Measurements from ENCODE around the gene DRAM1. TPM values are rescaled to one million over a fixed set of nuclear protein-coding genes. Genes with fewer than 3 reads are reported as not detected.
"Not testable (repeated sequence)": the region's sequence is repeated elsewhere in the genome, so short reads cannot be mapped to it uniquely, and the experiment has no call there.

DRAM1 gene, protein sequence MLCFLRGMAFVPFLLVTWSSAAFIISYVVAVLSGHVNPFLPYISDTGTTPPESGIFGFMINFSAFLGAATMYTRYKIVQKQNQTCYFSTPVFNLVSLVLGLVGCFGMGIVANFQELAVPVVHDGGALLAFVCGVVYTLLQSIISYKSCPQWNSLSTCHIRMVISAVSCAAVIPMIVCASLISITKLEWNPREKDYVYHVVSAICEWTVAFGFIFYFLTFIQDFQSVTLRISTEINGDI
- total RNA-seq (2014; rRNA removed; shearing (Covaris generic)), result 22.8 and 25.9 TPM in 2 replicates

DNA sequence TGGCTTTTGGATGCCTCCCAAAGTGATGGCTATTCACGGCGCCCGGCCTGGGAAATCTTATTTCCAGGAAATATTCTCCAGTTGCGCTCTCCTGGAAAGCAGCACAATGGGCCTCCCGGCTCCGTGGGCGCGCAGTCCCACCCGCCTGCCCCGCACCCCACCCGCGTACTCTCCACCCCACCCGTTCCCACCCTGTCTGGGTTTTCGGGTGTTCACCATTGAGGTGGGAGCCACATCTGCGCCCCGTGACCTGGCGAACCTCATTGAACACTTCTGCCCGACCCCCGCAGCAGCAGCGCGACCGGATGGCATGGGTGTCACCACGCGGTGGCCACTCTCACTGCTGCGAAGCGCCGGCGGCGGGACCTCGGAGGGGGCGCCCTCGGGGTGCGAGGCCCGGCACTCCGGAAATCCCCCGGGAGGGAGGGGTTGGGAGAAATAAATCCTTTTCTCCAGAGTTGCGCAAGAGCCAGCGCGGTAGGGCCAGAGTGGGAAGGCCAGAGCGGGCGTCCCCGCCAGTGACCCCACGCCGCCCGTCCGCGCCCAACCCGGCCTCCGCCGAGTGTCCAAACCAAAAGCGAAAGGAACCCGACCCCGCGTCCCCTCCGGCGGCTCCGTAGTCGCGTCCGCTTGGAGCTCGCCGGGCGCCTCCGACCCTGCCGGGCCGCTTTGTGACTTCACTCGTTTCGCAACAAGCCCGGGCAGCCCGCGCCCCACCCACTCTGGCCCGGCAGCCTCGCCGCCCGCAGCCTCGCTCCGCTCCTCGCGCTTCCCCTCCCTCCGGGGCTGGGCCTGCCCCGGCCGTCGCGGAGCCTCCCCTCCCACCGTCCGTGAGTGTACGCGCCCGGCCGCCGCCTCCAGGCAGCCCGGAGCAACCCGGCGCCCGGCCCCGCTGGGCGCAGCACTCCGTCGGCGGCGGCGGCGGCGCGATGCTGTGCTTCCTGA lies at the start of gene DRAM1:
Gene DRAM1, plus strand, starts transcription at position 720 of the 945 bp plus-strand sequence. Its CDS starts 210 bp downstream, at position 930.
- peak; percentile 84 for DNase-seq (ENCODE audit: low read depth)

DNA sequence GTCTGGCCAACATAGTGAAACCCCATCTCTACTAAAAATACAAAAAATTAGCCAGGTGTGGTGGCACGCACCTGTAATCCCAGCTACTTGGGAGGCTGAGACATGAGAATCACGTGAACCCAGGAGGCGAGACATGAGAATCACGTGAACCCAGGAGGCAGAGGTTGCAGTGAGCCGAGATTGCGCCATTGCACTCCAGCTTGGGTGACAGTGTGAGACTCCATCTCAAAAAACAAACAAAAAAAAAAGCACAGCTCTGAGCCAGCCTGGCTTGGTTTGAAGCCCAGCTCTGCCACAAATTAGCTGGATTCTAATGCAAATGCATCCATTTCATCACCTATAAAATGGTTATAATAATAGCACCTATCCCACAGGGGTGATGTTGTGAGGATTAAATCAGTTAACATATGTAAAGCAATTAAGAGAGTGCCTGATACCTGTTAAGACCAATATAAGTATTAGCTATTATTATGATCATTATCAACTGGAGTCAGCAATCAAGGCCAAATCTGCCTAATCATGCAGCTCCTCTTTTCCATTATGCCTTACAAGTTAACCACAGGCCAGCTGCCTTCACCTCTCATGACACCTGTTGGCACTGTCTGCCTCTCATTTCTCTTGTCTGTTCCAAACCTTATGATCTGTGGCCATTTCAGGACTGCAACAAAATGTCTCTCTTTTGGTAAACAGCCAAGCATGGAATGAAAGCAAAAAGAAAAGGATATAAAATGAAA lies 48.8 kb upstream of the DRAM1 start:
- DNase-seq (ENCODE audit: low read depth), result no peak

DNA sequence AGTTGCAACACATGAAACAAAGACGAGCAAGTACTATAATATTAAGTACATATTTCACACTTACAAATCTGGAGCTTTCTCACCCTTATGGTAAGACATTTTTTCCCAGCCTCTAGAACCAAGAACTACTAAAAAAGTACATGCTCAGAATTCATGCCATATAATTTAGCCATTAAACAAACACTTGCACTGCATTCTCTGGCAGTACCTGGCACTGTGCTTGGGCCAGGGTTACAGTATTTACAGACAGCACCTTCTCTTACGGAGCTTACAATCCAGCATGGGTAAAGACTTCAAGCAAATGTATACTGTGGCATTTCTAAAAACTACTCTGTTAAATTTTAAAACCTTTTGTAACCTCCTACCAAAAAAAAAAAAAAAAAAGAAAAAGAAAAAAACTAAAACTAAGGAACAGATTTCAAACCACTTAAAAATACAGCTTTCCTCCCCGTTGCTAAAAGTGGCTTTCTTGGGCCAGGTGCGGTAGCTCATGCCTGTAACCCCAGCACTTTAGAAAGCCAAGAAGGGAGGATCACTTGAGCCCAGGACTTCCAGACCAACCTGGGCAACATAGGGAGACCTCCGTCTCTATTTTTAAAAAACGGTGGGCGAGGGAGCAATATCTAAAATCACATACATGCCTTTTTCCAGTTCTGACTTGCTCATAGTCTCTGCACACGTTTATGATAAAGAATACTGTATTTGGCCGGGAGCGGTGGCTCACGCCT lies 47.6 kb upstream of the DRAM1 start:
- DNase-seq (ENCODE audit: low read depth), result peak; percentile 11

DNA sequence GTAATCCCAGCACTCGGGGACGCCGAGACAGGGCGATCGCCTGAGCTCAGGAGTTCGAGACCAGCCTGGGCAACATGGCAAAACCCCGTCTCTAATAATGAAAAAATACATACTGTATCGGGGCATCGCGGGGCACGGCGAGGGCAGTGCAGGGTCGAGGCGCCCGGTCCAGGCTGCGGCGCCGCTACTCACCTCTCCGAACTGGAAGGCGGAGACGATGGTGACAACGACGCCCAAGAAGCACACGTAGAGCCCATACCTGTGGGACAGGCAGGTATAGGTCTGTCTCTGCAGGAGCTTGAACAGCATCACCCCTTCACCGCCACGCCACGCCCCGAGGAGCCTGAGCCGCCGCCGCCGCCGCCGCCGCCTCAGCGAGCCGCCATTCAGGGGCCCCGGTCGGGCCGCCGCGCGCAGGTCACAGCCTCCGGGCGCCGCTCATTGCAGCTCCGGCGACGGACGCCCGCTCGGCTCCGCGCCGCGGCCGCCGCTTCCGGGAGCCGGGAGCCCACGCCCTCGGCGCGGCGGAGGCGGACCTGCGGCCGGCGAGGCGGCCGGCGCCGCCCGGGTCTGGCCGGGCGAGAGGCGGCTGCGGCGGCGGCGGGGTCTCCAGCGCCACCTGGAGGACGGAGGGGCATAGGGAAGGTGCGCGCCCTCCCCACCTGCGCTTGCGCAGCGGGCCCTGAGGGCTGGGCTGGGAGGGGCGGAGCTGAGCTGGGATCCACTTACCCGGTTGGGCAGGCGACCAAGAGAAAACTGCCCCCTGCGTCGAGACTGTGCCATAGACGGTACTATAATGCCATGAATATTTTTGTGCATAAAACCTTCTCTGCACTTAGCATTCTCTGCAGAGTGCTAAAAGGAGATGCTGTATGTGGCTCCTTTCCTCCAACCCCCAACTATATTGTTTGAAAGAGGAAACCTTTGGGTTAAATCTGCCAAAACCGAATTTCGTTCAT lies 46.7 kb upstream of the DRAM1 start, which contains the start of gene GNPTAB:
Gene GNPTAB, minus strand, starts transcription at position 593 of the 959 bp plus-strand sequence. Its CDS starts 284 bp downstream, at position 309.
- DNase-seq (ENCODE audit: low read depth), result peak; percentile 85

DNA sequence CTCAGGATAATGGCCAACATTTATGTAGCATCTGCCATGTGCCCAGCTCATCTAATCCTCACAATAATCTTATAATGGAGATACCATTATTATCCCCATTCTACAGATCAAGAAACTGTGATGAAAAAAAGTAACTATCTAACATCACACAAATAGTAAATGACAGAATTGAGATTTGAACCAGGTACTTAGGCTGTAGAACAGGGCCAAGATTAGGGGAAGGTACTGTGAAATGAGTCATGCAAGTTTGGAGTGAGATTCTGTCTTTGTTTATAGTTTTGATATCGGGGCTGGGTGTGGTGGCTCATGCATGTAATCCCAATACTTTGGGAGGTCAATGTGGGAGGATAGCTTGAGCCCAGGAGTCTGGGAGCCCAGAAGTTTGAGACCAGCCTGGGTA lies 45.4 kb upstream of the DRAM1 start:
- peak; percentile 35 for DNase-seq (ENCODE audit: low read depth)

DNA sequence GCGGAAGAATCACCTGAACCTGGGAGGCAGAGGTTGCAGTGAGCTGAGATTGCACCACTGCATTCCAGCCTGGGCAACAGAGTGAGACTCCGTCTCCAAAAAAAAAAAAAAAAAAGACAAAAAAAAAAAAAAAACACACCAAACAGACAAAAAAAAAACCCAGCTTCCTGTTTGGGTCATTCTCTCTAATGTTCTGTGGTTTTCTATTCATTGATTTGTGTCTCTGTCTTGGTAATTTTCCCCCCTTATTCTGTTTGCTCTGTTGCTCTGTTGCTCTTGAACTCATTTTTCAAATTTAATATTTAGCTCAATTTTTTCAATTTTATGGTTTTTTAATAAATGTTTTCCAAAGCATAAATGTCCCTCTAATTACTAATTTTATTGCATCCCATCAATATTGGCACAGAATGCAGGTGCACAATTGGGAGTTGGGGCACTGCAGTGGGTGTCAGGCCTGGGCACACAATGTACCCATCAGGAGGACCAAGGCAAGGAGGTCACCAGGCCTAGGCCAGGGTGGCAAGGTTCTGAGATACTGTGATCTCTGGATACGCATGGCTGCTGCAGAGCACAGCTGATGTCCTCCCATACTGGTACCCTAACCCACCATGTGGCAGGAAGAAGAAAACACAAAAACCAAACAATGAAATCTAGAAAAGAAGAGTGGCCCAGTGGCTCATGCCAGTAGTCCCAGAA lies 38.6 kb upstream of the DRAM1 start:
- DNase-seq (ENCODE audit: low read depth), result no peak

DNA sequence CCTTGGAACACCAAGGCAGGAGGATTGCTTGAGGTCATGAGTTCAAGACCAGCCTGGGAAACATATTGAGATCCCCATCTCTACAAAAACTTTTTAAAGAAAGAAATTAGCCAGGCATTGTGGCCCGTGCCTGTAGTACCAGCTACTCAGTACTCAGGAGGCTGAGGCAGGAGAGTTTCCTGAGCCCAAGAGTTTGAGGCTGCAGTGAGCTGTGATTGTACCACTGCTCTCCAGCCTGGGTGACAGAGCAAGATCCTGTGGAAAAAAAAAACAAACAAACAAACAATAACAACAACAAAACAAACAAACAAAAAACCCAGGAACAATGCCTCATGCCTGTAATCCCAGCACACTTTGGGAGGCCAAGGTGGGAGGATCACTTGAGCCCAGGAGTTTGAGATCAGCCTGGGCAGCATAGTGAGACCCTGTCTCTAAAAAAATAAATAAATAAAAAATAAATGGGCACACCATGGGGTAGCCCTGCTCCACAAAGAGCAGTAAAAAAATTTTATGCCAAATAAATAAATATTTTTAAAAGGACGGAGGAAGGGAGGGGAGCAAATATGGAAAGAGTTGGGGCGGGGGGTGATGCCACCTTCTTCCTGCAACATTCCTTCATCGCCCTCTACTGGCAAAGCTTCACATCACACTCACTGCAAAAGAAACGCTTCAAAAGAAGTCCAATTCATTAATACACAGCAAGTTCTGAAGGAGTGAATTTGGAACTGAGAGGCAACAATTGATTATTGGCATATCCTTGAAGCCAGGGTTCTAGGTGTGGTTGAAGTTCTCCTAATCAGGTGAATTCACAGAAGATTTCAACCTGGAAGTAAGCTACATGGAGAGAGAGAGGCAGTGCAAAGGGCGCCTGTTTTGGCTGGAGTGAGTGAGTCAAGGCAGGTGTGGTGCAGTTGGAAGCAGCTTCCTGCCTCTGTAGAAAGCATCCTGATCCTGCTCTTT lies 37.8 kb upstream of the DRAM1 start:
- DNase-seq (ENCODE audit: low read depth), result peak; percentile 56

DNA sequence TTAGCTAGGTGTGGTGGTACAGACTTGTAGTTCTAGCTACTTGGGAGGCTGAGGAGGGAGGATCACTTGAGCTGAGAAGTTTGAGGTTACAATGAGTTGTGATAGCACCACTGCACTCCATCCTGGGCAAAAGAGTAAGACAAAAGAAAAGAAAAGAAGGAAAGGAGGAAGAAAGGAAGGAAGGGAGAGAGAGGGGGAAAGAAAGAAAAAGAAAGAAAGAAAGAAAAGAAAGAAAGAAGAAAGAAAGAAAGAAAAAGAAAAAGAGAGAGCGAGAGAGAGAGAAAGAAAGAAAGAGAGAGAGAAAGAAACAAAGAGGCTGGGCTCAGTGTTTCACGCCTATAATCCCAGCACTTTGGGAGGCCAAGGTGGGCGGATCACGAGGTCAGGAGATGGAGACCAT lies 36.3 kb upstream of the DRAM1 start:
- no peak for DNase-seq (ENCODE audit: low read depth)

DNA sequence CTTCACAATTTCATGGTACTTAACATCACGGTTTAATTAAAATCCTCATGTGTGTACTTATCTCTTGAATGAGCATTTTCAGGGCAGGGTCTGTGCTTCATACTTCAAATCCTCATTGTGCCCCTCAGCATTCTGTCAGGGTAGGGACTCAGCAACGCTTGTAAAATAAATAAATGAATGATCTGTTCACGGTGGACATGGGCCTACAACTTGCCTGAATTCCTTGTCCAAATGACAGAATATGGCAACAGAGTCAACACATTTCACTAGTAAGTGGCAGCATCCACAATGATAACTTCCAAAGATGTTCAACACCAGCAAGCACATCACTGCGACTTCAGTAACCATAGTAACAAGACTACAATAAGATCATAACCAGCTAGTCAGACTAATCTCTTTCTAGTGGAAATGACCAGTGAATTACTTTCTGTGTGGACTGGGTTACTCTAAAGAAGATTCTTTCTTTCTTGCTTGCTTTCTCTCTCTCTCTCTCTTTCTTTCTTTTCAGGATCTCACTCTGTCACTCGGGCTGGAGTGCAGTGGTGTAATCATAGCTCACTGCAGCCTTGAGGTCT lies 32.2 kb upstream of the DRAM1 start:
- no peak for DNase-seq (ENCODE audit: low read depth)

DNA sequence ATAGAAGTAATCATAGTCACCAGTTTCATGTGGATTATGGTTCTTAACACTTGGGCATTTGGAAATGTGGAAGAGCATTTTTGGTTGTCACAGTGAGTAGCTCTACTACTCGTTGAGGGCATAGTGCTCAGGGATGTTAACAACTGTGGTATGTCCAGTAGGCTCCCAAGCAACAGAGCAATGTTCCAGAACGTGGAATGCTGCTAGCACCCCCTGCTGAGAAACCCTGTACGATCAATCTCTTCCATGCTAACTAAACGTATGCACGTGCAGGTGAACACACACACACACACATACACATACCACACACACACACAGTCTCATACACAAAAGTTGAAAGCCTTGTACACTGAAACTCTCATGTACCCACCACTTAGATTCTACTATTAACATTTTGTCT lies 30.1 kb upstream of the DRAM1 start:
- no peak for DNase-seq (ENCODE audit: low read depth)

DNA sequence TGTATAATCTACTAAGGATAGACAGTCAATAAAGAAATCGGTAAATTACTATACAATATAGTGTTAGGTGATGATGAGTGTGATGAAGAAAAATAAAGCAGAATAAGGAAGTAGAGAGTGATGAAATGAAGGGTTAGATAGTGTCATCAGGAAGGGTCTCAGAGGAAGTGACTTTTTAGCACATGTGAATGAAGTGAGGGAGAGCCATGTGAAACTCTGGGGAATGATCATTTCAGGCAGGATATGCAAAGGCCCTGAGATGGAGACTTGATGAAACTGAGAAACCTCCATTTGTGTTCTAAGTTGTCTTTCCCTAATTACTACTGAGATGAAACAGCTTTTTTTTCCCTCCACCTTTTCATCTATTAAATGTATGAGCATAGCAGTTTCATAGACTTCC lies 27.2 kb upstream of the DRAM1 start:
- no peak for DNase-seq (ENCODE audit: low read depth)

DNA sequence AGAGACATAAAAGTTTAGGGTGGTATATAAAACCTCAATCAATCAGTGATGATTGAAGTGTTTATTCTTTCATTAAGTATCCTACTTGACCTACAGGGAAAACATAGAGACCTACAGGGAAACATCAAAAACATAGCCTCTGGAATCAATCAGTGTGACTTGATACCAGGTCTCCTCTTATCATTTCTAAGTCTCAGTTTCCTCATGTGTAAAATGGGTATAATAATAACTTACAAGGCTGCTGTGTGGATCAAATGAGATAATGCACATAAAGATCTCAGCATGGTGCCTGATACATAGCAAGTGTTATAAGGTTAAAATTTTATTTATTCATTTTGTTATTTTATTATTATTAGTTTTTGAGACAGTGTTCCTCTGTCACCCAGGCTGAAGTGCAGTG lies 24.4 kb upstream of the DRAM1 start:
- no peak for DNase-seq (ENCODE audit: low read depth)

DNA sequence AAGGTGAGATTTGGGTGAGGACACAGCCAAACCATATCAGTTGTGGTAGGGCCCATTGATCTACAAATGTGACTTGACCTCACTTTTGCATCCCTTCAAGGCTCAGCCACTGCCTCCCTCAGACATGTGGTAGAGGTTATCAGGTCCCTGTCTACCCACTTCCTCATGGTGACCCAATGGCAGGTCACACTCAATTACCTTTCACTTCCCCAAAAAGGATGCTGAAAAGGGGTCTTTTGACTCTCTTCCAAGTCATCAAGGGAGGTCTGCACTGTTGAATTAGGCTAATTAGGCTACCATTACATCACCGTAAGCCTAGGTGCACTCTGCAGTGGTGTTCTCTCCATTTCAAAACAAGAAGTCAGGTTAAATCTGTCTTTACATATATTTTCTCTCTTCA lies 22.6 kb upstream of the DRAM1 start:
- DNase-seq (ENCODE audit: low read depth), result no peak

DNA sequence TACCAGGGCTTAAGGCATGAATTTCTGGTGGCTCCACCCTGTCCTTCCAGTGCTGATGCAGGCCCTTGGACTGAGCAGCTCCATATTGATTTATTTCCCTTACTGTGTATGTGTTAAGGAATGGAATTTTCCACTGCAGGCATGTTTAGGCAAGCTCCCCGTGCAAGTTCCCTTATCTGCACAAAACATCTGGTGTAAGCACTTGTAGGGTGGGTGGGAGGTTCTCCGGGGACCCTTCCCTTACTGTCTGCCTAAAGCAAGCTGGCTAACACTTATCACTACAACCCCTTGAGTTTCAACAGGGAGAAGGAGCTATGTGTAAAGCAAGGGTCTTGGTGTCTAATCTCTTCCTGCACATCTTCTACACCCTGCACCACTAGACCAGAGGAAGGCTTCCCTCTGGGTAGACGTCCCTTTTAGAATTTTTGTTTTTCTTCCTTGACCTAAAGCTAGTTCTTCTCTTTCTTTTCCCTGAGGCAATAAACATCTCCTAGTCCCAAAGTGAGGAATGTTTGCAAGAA lies 22.0 kb upstream of the DRAM1 start:
- no peak for DNase-seq (ENCODE audit: low read depth)

DNA sequence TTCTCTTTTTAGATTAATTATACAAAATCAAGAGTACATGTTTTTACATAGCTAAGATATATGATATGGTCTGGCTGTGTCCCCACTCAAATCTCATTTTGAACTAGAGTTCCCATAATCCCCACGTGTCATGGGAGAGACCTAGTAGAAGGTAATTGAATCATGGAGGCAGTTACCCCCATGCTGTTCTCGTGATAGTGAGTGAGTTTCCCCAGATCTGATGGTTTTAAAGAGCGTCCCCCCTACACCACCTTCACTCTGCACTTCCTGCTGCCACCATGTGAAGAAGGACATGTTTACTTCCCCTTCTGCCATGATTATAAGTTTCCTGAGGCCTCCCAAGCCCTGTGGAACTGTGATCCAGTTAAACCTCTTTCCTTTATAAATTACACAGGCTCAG lies 21.4 kb upstream of the DRAM1 start:
- DNase-seq (ENCODE audit: low read depth), result no peak

DNA sequence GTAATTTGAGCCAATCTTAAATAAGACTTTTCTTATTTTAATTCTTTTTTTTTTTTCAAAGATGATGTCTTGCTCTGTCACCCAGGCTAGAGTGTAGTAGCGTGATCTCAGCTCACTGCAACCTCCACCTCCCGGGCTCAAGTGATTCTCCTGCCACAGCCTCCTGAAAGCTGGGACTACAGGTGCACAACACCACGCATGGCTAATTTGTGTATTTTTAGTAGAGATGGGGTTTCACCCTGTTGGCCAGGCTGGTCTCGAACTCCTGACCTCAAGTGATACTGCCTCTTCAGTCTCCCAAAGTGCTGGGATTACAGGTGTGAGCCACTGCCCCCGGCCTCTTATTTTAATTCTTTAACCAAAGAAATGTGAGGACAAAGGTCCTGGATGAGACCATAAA lies 20.8 kb upstream of the DRAM1 start:
- DNase-seq (ENCODE audit: low read depth), result not testable (repeated sequence)

DNA sequence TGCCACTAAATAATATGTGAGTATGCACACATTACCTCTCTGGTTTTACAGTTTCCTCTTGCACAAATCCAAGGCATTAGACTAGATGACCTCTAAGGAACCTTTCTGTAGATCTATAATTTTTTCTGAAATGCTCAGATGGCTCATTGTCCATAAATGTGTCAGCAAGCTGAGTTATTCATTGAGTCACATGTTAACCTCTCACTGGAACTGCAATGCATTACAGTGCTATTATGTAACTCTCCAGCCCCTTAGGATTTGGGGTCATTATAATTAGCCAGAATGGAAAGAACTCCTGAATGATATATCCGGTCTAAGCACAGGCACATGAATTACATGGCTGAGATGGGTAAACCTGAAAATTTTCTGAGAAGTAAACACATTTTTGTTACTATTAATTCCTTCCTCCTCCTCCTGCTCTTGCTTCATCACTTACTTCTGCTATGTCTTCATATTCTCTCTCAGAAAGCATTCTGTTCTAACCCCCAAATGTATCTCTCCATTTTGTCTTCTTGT lies 20.3 kb upstream of the DRAM1 start:
- peak; percentile 82 for DNase-seq (ENCODE audit: low read depth)

DNA sequence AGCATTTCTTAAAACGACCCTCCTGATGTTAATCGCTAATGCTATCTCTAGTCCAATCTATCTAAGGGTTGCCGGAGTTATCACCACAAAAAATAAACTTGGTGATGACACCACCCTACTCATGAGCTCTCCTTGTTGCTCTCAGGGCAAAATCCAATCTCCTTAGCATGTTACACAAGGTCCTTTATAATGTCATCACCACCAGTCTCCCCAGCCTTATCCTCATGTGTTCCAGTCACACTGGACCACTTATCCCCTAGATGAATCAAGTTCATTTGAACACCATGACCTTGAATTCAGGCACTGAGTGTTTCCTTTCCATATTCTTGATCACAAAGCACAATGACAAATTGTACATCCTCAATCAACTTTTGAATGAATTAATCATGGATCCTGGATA lies 19.0 kb upstream of the DRAM1 start:
- DNase-seq (ENCODE audit: low read depth), result no peak
